Astrocyte of the cerebellum (primary cell): ENCODE measurements around the gene PUM2.

Experiments
- DNase-seq: peaks from one replicate; pipeline ENCODE4 v3.0.0-alpha.2; 2011; ENCODE audit warnings: low read depth
- H3K4me3 ChIP-seq: 2 replicates; pipeline ENCODE4 v1.5.1; 2011; ENCODE audit warnings: mild to moderate bottlenecking, low read depth, low read length, moderate library complexity
- CTCF ChIP-seq: IDR thresholded peaks from 2 replicates; pipeline ENCODE4 v1.5.1; 2012; ENCODE audit warnings: low read length, low read depth, moderate library complexity, mild to moderate bottlenecking; ENCODE audit errors: missing control alignments
- in situ Hi-C: cut with HindIII; loops from 2 replicates; pipeline ENCODE4 v1.10.0; 2017; ENCODE audit warnings: low sequenced_read_pairs

PUM2 gene

GRCh38 chr2:20214566-20215182, 136.0 kb downstream of the PUM2 start:
- TF ChIP-seq CTCF: no peak
- DNase-seq: no peak
- no peak overlapping the region for H3K4me3 ChIP-seq
- in situ Hi-C loops: no loop called here

GRCh38 chr2:20213651-20214565, 136.7 kb downstream of the PUM2 start:
- in situ Hi-C loops: no loop called here
- no peak for TF ChIP-seq CTCF
- no peak overlapping the region for H3K4me3 ChIP-seq
- no peak for DNase-seq

GRCh38 chr2:20212871-20213503, 137.7 kb downstream of the PUM2 start:
- in situ Hi-C loops: no loop called here
- no peak for TF ChIP-seq CTCF
- no peak for DNase-seq
- no peak overlapping the region for H3K4me3 ChIP-seq

GRCh38 chr2:20212459-20212870, 138.2 kb downstream of the PUM2 start:
- in situ Hi-C loops: no loop called here
- no peak for DNase-seq
- no peak overlapping the region for H3K4me3 ChIP-seq
- TF ChIP-seq CTCF: no peak

- DNase-seq: no peak
- no peak overlapping the region for H3K4me3 ChIP-seq
- TF ChIP-seq CTCF: no peak
- in situ Hi-C loops: no loop called here
These were observed 138.7 kb downstream of the PUM2 start for GRCh38 chr2:20211860-20212458.

- no peak for TF ChIP-seq CTCF
- no peak overlapping the region for H3K4me3 ChIP-seq
- no peak for DNase-seq
- in situ Hi-C loops: no loop called here
These were observed 139.2 kb downstream of the PUM2 start for GRCh38 chr2:20211420-20211819.
